Occipital lobe (tissue), 2 donors: ENCODE results near the gene METAP2. TPM values are rescaled to one million over a fixed set of nuclear protein-coding genes. Genes with fewer than 3 reads are reported as not detected.

Experiments used
- DNase-seq: peaks from one replicate; lab custom pipeline; 2025; lab: John Stamatoyannopoulos, UW
- total RNA-seq: library from RNA; depleted of rRNA; stranded (reverse); fragments of >200 nt; gene quantifications from one replicate; pipeline ENCODE4 v1.2.3, GENCODE V29; 2014

METAP2 gene
- total RNA-seq, 1 donor from 2014 or later = 58.8 TPM

DNA sequence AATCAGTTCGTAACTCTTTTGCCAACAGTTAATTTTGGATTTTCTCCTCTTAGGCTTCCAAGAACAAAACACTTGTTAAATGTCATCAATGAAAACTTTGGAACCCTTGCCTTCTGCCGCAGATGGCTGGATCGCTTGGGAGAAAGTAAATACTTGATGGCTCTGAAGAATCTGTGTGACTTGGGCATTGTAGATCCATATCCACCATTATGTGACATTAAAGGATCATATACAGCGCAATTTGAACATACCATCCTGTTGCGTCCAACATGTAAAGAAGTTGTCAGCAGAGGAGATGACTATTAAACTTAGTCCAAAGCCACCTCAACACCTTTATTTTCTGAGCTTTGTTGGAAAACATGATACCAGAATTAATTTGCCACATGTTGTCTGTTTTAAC, 39.6 kb downstream of the METAP2 start:
- no peak for DNase-seq

DNA sequence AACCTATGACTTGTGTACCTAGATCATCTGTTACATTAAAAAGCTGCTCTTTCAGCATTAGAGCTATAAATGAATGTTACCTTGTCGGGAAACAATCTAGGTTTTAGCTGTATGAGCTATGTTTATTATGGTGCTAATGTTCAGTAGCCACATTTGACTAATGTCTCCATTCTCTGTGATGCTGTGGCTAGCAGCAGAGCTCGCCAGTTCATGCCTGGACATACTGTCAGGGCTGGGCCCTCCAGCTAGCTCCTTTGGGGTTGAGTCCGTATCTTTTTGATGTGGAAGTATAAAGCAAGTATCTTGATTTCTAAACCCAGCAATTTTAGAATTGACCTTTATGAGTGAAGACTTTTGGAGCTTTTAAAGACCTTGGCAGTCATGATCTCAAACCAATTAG, 41.2 kb downstream of the METAP2 start:
- no peak for DNase-seq

DNA sequence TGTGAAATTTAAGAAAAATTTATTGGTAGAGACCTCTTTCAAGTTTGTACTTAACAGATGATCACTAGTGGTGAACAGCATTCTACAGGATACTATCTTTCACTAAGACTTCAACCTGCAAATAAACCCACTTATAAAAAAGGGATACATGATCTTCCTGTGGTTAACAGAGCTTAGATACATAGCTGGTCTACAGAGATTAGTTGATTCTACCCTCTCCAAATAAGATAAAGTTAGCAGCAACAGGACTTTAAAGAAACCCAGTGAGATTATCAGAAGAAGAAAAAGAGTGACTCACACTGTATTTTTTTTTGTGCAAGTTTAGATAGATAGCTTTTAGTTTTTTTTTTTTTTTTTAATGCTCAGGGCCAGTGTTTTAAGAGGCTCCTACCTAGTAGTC, 42.8 kb downstream of the METAP2 start:
- DNase-seq = no peak

DNA sequence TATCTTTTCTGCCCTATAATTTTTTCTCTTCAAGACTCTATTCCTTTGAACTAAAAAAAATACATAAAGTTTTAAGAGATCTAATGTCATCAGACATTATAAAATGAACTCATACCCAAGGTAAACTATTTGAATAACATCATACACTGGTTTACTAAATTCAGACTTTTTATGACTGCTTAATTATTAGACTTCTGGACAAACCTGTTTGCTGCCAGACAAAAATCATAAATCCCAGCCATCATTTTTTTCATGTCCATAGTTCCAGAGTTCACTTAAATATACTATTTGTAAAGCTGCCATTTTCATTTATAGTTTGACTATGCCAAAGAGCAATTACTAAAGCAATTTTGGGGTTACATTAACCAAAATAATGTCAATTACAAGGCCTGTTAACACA, 43.3 kb downstream of the METAP2 start:
- no peak for DNase-seq

DNA sequence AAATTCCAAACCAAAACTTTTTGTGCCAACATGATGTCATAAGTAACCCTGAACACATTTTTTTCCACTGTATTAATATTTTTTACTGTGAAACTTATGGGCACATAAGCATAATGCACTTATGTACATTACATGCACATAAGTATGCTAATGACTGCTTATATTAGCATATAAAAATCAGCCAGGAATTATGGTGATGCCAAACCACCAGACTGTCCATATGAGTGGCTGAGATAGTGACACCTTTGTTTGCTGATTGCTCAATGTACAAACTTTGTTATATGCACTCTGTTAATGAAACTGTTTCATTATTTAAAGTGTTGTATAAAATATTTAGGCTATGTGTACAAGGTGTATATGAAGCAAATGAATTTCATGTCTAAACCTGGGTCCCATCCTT, 45.0 kb downstream of the METAP2 start:
- DNase-seq = no peak

DNA sequence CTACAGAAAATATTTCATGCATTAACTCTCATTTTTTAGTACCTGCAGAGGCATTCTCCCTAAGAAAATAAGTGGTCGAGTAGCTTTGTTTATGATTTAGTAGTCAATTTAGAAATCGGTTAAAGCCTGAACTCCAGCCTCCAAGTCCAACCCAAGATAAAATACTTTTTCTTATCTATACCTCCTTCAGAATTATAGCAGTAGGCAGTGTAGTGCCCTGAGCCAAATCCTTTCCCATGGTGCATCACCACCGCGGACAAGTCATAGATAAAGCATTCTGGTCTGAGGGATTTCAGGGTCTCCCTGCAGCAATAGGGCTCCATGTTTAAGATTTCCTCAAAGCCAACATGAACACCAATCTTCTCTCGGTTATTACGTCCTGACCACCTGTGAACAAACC, 46.9 kb downstream of the METAP2 start:
- no peak for DNase-seq

DNA sequence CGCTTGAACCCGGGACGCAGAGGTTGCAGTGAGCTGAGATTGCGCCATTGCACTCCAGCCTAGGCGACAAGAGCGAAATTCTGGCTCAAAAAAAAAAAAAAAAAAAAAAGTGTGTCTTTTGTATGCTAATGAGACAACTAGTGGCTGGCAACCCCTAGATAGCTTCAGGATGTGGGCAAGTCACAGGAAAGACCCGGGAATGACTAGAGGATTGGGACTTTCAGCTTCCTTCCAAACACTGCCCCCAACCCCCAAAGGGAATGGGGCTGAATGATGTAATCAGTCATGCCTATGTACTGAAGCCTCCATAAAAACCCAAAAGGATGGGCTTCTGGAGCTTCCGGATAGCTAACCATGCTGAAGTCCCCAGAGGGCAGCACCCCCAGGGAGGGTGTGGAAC, 48.7 kb downstream of the METAP2 start:
- DNase-seq = no peak

- DNase-seq = no peak
These were observed 54.5 kb downstream of the METAP2 start for GRCh38 chr12:95528431-95528830.

DNA sequence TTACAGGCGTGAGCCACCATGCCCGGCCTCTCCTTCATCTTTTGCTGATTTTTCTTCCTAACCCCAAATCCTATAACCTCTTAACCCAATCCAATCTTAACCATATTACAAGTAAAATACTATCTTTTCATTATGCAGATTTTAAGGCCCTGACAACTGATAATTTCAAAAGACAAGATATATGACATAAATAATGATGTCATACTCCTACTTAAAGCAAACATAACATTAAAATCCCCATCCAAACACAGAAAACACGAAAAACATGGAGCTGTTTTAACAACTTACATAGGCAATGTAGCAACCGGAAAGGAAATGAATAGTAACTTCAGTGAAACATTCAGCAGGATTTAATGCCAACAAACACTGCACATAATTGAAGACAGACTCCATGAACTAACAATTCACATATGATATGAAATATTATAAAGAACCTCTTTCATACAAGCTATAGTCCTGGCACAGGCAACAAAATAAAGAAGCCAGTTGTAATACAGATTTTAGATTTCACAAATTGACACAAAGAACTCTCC, 55.8 kb downstream of the METAP2 start:
- no peak for DNase-seq

DNA sequence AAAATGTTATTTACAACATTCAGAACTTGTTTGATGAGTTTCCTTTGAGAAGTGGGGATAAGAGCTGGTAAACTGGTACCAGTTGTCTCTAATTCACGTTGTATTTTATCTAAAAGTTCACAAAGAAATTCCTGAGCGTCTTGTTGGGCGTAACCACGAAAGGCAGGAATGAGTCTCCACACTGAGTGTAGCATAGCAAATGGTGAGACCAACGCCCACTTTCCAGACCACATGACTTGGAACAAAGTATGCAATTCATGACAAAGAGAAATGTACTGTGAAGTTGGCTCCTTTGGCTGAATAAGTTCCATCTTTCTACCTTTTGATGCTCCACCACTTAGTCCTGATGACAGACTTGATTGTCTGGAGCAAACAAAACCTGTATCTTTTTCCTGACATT, 58.9 kb downstream of the METAP2 start:
- no peak for DNase-seq

GRCh38 chr12:95533985-95534384, 60.0 kb downstream of the METAP2 start:
- DNase-seq = no peak

- DNase-seq = no peak
These were observed 64.1 kb downstream of the METAP2 start for GRCh38 chr12:95538006-95538405.

DNA sequence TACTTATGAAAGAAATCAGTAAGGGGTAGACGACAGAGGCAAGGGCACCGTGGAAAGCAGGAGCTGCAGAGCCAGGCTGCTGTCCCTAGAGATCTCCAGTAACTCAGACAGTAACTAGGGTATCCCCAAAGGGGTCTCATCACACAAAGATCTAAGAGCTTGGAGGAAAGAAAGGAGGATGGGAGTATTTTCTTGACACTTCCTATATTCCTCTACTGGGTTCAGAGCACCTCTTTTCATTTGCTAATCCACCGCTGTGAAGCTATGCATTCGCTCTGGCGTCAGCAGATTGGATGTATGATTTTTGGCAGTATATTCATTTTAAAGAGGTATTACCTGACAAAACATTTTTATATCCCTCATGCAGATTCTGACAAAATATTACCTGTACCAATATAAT, 64.7 kb downstream of the METAP2 start:
- DNase-seq = no peak

DNA sequence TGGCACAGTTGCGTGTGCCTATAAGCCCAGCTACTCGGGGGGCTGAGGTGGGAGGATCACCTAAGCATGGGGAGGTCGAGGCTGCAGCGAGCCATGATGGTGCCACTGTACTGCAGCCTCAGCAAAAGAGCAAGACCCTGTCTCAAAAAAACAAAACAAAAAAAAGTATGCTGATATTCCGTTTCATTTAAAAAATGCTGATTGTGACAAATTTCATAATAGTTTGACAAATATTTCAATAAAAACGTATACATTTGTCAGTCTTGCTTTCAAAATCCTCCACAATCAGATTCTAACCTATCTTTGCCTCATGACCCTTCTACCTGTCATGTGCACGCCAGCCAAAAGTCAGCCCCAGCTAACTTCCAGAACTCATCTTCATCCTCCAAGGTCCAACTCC, 67.5 kb downstream of the METAP2 start:
- no peak for DNase-seq

DNA sequence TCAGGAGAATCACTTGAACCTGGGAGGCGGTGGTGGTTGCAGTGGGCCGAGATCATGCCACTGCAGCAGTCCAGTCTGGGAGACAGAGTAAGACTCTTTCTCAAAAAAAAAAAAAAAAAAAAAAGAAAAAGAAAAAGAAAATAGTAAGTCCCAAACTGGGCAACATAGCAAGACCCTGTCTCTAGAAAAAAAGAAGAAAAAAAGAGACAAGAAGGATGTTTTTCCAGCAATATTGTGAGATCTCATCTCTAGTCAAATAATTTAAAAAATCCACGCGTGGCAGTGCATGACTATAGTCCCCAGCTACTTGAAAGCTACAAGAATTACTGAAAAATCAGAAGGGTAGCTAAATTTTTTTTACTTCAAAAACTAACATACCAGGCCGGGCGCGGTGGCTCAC, 69.4 kb downstream of the METAP2 start:
- no peak for DNase-seq

GRCh38 chr12:95544756-95545155, 70.8 kb downstream of the METAP2 start:
- no peak for DNase-seq

GRCh38 chr12:95545303-95545702, 71.4 kb downstream of the METAP2 start:
- no peak for DNase-seq

- DNase-seq = no peak
These were observed 72.0 kb downstream of the METAP2 start for GRCh38 chr12:95545731-95546490.

DNA sequence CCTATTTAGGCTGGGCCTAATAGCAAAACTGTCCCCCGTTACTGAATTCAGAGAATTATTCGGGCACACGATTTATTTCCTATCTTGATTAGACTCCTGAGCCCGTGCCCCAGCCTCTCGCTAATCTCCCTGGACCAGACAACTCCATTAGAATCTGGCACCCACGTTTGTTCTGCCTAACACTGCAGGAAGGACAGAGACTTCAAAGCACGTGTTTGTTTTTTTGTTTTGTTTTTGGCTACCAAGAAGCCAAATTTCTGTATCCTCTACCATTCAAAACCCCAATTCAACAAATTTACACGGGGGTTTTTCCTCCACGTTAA, 72.5 kb downstream of the METAP2 start:
- no peak for DNase-seq

DNA sequence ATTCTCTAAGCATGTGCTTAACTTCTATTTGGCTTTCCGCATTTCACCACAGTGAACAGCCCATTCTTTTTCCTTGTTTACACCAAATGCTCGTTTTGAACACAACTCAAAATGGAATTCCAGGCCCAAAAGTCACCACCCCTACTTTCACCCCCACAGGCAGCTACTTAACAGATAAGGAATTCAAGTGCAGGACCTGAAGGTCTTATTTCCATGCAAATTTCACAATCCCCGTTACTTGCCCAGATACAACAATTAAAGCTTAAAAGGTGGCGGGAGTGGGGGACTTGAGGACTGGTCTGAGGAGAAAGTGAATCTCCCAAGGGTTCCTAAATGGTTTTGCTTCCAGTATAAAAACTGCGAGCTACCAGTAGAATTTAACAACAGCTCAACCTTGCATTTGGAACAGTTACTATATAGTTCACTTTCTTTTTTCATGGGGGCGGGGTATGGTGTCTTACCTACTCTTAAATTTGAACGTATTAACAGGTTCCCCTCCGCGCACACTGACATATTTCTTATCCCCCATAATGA, 73.6 kb downstream of the METAP2 start:
- no peak for DNase-seq

- DNase-seq = no peak
These were observed 74.1 kb downstream of the METAP2 start for GRCh38 chr12:95548056-95548538.

DNA sequence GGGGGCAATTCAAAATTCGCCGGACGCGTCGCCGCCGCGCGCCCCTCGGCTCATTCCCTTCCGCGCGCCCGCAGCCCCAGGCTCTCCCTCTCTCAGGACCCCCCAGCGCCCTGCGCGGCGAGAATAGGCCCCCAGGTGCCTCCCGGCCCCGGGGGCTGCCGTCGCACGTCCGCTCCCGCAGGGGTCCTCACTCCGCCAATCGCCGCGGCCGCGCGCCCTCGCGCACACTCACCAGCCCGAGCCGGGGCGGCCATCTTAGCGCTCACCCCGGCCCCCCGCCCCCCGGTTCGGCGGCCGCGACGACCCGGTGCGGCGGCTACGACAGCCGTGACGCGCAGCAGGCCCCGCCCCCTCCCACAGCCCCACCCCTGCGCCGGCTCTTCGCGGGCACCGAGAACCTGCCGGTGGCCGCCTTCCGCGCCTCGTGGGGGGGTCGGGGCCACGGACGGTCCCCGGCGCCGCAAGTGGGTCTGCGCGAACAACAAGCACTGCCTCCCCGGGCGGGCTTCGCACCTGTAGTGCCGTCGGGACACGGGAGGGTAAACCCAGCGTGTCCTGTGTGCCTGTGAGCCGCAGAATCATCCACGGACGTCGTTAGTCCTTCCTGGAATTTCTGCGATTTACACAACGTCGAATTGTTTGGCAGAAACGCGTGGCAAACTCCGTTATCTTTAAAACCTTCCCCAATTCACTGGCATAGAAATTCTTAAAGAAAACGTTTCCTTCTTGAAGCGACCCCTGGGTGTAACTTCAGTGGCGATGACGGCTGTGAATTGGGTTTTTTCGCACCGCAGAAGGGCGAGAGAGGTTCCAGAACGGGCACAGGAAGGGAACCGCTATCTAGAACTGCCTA, 74.8 kb downstream of the METAP2 start:
- DNase-seq = peak; percentile 11
